HG02943 (cell line): ENCODE data around the gene FBLN2.

Experiments
- ATAC-seq: cut with Tn5 transposase; IDR thresholded peaks from one replicate; pipeline ENCODE4 v1.9.1; 2021; ENCODE audit warnings: mild to moderate bottlenecking, low read depth, moderate library complexity; ENCODE audit not compliant: unreplicated experiment

Gene FBLN2

GRCh38 chr3:13655061-13655913, 106.4 kb downstream of the FBLN2 start:
- no peak for ATAC-seq

GRCh38 chr3:13656584-13657301, 107.8 kb downstream of the FBLN2 start:
- no peak for ATAC-seq

- ATAC-seq: no peak
Observed at GRCh38 chr3:13657660-13658435, 108.9 kb downstream of the FBLN2 start.

- no peak for ATAC-seq
Observed at GRCh38 chr3:13658681-13659080, 109.8 kb downstream of the FBLN2 start.

- no peak for ATAC-seq
Observed at GRCh38 chr3:13659221-13659969, 110.5 kb downstream of the FBLN2 start.

- ATAC-seq: no peak
Observed at GRCh38 chr3:13660042-13660874, 111.3 kb downstream of the FBLN2 start.

GRCh38 chr3:13661121-13661520, 112.2 kb downstream of the FBLN2 start:
- ATAC-seq: no peak

GRCh38 chr3:13662238-13662847, 113.4 kb downstream of the FBLN2 start:
- ATAC-seq: no peak

GRCh38 chr3:13663781-13664535, 115.0 kb downstream of the FBLN2 start:
- ATAC-seq: no peak

GRCh38 chr3:13665582-13666226, 116.8 kb downstream of the FBLN2 start:
- ATAC-seq: no peak

GRCh38 chr3:13666227-13666619, 117.3 kb downstream of the FBLN2 start:
- ATAC-seq: no peak

- ATAC-seq: no peak
Observed at GRCh38 chr3:13666781-13667709, 118.1 kb downstream of the FBLN2 start.

- no peak for ATAC-seq
Observed at GRCh38 chr3:13668136-13668535, 119.2 kb downstream of the FBLN2 start.

- ATAC-seq: no peak
Observed at GRCh38 chr3:13669457-13669856, 120.5 kb downstream of the FBLN2 start.

- ATAC-seq: no peak
Observed at GRCh38 chr3:13670292-13670691, 121.4 kb downstream of the FBLN2 start.

- ATAC-seq: no peak
Observed at GRCh38 chr3:13671482-13672233, 122.7 kb downstream of the FBLN2 start.
